Neural cell (in vitro differentiated cells): ENCODE results near the gene FAM111A. TPM values are rescaled to one million over a fixed set of nuclear protein-coding genes. Genes with fewer than 3 reads are reported as not detected.
"Not testable (repeated sequence)": the region's sequence is repeated elsewhere in the genome, so short reads cannot be mapped to it uniquely, and the experiment has no call there.

Source experiments
- H2AFZ ChIP-seq: fragments of 200-600, 300-800 bp; sonication (generic), shearing (Covaris generic); 2 replicates; pipeline ENCODE4 v1.6.0; 2014; ENCODE audit warnings: low read depth, mild to moderate bottlenecking, antibody characterized with exemption, low read length, moderate library complexity
- H3F3A ChIP-seq: fragments of 200-600 bp; shearing (Covaris generic); 2 replicates; pipeline ENCODE4 v1.6.1; 2016; ENCODE audit warnings: mild to moderate bottlenecking, moderate library complexity, mixed read lengths, antibody characterized with exemption, low read length; ENCODE audit not compliant: insufficient read depth, poor library complexity, severe bottlenecking
- H3K27ac ChIP-seq: fragments of 200-600, 300-800 bp; sonication (generic), shearing (Covaris generic); 2 replicates; pipeline ENCODE4 v1.5.1; 2014; ENCODE audit warnings: mild to moderate bottlenecking, low read length, moderate library complexity
- H3K27me3 ChIP-seq: fragments of 300-800, 200-600 bp; sonication (generic), shearing (Covaris generic); 2 replicates; pipeline ENCODE4 v1.6.0; 2014; ENCODE audit warnings: mild to moderate bottlenecking, low read depth, low read length, moderate library complexity; ENCODE audit not compliant: insufficient read depth
- H3K36me3 ChIP-seq: fragments of 300-800, 200-600 bp; sonication (generic), shearing (Covaris generic); 2 replicates; pipeline ENCODE4 v1.5.1; 2014; ENCODE audit warnings: mild to moderate bottlenecking, antibody characterized with exemption, low read length, moderate library complexity; ENCODE audit not compliant: insufficient read depth
- H3K4me2 ChIP-seq: fragments of 300-800, 200-600 bp; sonication (generic), shearing (Covaris generic); 2 replicates; pipeline ENCODE4 v1.6.0; 2014; ENCODE audit warnings: mild to moderate bottlenecking, low read length
- H3K4me3 ChIP-seq: fragments of 300-800, 200-600 bp; sonication (generic), shearing (Covaris generic); 2 replicates; pipeline ENCODE4 v1.5.1; 2014; ENCODE audit warnings: mild to moderate bottlenecking, low read length, moderate library complexity
- H3K79me2 ChIP-seq: fragments of 200-600 bp; shearing (Covaris generic); replicated peaks from 2 replicates; pipeline ENCODE4 v1.6.0; 2014; ENCODE audit warnings: mild to moderate bottlenecking, low read length, moderate library complexity; ENCODE audit not compliant: insufficient read depth
- H3K9ac ChIP-seq: fragments of 300-800, 200-600 bp; sonication (generic), shearing (Covaris generic); 2 replicates; pipeline ENCODE4 v1.6.1; 2016; ENCODE audit warnings: mild to moderate bottlenecking, low read length, mixed read lengths
- H3K9me2 ChIP-seq: fragments of 200-600 bp; shearing (Covaris generic); 2 replicates; pipeline ENCODE4 v1.6.1; 2016; ENCODE audit warnings: mild to moderate bottlenecking, low read length, mixed read lengths; ENCODE audit not compliant: insufficient read depth
- H3K9me3 ChIP-seq: fragments of 200-600, 300-800 bp; sonication (generic), shearing (Covaris generic); 2 replicates; pipeline ENCODE4 v1.6.1; 2016; ENCODE audit warnings: mild to moderate bottlenecking, mixed run types, low read length, moderate library complexity, mixed read lengths
- H4K20me1 ChIP-seq: fragments of 200-600 bp; shearing (Covaris generic); 2 replicates; pipeline ENCODE4 v1.6.1; 2016; ENCODE audit warnings: mild to moderate bottlenecking, mixed run types; ENCODE audit not compliant: insufficient read depth
- EP300 ChIP-seq: fragments of 450-650 bp; conservative IDR thresholded peaks from 2 replicates; pipeline ENCODE4 v1.6.1; 2014; ENCODE audit warnings: antibody characterized with exemption, mild to moderate bottlenecking, moderate library complexity; ENCODE audit not compliant: poor library complexity, severe bottlenecking
- EZH2 ChIP-seq: fragments of 200-600, 300-800 bp; shearing (Covaris generic), sonication (generic); IDR thresholded peaks from 2 replicates; pipeline ENCODE4 v1.6.1; 2014; ENCODE audit warnings: antibody characterized with exemption, low read length, borderline replicate concordance, mild to moderate bottlenecking; ENCODE audit not compliant: insufficient read depth, poor library complexity, severe bottlenecking
- MXI1 ChIP-seq: fragments of 450-650 bp; conservative IDR thresholded peaks from 2 replicates; pipeline ENCODE4 v1.6.1; 2014; ENCODE audit warnings: antibody characterized with exemption, mild to moderate bottlenecking; ENCODE audit not compliant: poor library complexity, severe bottlenecking
- POLR2AphosphoS5 ChIP-seq: IDR thresholded peaks from 2 replicates; pipeline ENCODE4 v1.6.1; 2012
- RAD21 ChIP-seq: fragments of 450-650 bp; conservative IDR thresholded peaks from 2 replicates; pipeline ENCODE4 v1.6.1; 2014; ENCODE audit warnings: antibody characterized with exemption, mild to moderate bottlenecking, moderate library complexity
- SMC3 ChIP-seq: fragments of 450-650 bp; conservative IDR thresholded peaks from 2 replicates; pipeline ENCODE4 v1.6.1; 2014; ENCODE audit warnings: antibody characterized with exemption, mild to moderate bottlenecking, moderate library complexity; ENCODE audit not compliant: poor library complexity
- TAF1 ChIP-seq: IDR thresholded peaks from 2 replicates; pipeline ENCODE4 v1.6.1; 2012; ENCODE audit warnings: low read depth
- polyA minus RNA-seq: library from RNA; depleted of rRNA, polyadenylated mRNA; stranded (reverse); fragments of >200 nt; gene quantifications from 2 replicates; pipeline ENCODE4 v1.2.3, GENCODE V29; 2014
- polyA plus RNA-seq: library from polyadenylated mRNA; depleted of rRNA; stranded (reverse); fragments of >200 nt; gene quantifications from 2 replicates; pipeline ENCODE4 v1.2.3, GENCODE V29; 2014
- TF ChIP-seq, protein P1 (sequence below): fragments of 450-650 bp; IDR thresholded peaks from 2 replicates; pipeline ENCODE4 v1.5.1; 2014; ENCODE audit warnings: antibody characterized with exemption, mild to moderate bottlenecking, moderate library complexity; ENCODE audit not compliant: poor library complexity, severe bottlenecking
- TF ChIP-seq, protein P2 (sequence below): IDR thresholded peaks from 2 replicates; pipeline ENCODE4 v1.6.1; 2012; ENCODE audit warnings: borderline replicate concordance

FAM111A gene, protein sequence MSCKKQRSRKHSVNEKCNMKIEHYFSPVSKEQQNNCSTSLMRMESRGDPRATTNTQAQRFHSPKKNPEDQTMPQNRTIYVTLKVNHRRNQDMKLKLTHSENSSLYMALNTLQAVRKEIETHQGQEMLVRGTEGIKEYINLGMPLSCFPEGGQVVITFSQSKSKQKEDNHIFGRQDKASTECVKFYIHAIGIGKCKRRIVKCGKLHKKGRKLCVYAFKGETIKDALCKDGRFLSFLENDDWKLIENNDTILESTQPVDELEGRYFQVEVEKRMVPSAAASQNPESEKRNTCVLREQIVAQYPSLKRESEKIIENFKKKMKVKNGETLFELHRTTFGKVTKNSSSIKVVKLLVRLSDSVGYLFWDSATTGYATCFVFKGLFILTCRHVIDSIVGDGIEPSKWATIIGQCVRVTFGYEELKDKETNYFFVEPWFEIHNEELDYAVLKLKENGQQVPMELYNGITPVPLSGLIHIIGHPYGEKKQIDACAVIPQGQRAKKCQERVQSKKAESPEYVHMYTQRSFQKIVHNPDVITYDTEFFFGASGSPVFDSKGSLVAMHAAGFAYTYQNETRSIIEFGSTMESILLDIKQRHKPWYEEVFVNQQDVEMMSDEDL
- polyA plus RNA-seq (0.88 and 3.2 TPM in 2 replicates), polyA minus RNA-seq (0.12 TPM in 1 of 2 replicates, not detected in the other)

DNA sequence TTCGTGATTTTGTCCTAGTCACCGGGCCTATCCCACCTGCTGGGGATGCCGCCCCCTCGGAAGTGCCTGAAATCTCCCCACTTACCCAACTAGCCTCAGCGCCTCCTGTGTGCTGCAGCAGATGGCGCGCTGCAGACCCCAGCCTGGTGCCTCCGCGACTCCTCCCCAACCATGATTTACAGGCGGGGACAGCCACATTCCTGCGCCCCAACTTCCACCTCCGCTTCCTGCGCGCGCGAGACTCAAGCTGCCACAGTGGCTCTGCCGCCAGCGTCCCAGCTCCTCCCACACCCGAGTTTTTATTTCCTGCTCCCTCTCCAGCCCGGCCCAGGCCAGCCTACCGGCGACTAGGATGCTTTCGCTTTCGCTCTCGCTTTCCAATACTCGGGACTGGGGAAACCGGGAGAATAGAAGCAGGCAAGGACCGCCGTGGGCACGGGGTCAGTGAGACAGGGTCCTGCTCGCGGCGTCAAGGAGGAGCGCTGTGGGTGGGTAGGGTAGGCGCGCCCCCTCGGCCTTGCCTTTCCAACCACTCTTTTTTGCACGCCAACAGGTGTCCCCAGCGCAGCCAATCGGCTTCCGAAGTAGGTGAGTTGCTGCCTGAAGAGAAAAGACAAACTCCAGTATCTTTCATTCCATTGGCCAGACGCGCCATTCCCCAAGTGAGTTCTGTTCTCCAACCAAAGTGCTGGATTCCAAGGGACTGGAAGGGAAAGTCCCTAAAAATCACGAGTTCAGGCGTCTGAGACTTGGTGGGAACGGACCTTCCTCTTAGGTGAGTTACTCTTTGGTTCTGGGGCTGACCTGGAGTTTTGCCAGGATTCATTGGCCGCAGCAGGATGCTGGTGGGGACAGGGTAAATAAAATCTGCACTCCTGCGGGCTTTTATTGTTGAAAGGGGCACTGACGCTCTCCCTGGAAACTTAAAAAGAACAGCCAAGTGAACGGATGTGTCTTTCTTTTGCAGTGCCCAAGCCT, at the start of gene FAM111A:
TSS of gene FAM111A (plus strand) at position 327 of the 978 bp plus-strand sequence. CDS start 6,017 bp downstream, outside the sequence.
- Histone ChIP-seq H3K27me3 (peaks cover 28% of the 10 kb centered on the region), H4K20me1 (no peaks in the 10 kb centered on the region), H2AFZ (peak within 1 kb of the TSS; percentile 5), H3K9me3 (no peaks in the 10 kb centered on the region), H3K4me2 (peak within 1 kb of the TSS; percentile 38), H3K79me2 (no peaks in the 10 kb centered on the region), H3K27ac (no peak within 1 kb of the TSS), H3K4me3 (peak within 1 kb of the TSS; percentile 73), H3K36me3 (no peaks in the 10 kb centered on the region), H3K9me2 (no peaks in the 10 kb centered on the region), H3K9ac (peak within 1 kb of the TSS; percentile 6), H3F3A (no peaks in the 10 kb centered on the region)
- TF ChIP-seq, protein P1, sequence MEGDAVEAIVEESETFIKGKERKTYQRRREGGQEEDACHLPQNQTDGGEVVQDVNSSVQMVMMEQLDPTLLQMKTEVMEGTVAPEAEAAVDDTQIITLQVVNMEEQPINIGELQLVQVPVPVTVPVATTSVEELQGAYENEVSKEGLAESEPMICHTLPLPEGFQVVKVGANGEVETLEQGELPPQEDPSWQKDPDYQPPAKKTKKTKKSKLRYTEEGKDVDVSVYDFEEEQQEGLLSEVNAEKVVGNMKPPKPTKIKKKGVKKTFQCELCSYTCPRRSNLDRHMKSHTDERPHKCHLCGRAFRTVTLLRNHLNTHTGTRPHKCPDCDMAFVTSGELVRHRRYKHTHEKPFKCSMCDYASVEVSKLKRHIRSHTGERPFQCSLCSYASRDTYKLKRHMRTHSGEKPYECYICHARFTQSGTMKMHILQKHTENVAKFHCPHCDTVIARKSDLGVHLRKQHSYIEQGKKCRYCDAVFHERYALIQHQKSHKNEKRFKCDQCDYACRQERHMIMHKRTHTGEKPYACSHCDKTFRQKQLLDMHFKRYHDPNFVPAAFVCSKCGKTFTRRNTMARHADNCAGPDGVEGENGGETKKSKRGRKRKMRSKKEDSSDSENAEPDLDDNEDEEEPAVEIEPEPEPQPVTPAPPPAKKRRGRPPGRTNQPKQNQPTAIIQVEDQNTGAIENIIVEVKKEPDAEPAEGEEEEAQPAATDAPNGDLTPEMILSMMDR, result peak; percentile 71
- TF ChIP-seq POLR2AphosphoS5, result no peak
- TF ChIP-seq RAD21, result peak; percentile 50
- no peak for TF ChIP-seq EZH2
- TF ChIP-seq TAF1, result no peak
- TF ChIP-seq MXI1, result peak; percentile 31
- no peak for TF ChIP-seq EP300
- TF ChIP-seq, protein P2, sequence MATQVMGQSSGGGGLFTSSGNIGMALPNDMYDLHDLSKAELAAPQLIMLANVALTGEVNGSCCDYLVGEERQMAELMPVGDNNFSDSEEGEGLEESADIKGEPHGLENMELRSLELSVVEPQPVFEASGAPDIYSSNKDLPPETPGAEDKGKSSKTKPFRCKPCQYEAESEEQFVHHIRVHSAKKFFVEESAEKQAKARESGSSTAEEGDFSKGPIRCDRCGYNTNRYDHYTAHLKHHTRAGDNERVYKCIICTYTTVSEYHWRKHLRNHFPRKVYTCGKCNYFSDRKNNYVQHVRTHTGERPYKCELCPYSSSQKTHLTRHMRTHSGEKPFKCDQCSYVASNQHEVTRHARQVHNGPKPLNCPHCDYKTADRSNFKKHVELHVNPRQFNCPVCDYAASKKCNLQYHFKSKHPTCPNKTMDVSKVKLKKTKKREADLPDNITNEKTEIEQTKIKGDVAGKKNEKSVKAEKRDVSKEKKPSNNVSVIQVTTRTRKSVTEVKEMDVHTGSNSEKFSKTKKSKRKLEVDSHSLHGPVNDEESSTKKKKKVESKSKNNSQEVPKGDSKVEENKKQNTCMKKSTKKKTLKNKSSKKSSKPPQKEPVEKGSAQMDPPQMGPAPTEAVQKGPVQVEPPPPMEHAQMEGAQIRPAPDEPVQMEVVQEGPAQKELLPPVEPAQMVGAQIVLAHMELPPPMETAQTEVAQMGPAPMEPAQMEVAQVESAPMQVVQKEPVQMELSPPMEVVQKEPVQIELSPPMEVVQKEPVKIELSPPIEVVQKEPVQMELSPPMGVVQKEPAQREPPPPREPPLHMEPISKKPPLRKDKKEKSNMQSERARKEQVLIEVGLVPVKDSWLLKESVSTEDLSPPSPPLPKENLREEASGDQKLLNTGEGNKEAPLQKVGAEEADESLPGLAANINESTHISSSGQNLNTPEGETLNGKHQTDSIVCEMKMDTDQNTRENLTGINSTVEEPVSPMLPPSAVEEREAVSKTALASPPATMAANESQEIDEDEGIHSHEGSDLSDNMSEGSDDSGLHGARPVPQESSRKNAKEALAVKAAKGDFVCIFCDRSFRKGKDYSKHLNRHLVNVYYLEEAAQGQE, result no peak
- peak; percentile 73 for TF ChIP-seq SMC3

DNA sequence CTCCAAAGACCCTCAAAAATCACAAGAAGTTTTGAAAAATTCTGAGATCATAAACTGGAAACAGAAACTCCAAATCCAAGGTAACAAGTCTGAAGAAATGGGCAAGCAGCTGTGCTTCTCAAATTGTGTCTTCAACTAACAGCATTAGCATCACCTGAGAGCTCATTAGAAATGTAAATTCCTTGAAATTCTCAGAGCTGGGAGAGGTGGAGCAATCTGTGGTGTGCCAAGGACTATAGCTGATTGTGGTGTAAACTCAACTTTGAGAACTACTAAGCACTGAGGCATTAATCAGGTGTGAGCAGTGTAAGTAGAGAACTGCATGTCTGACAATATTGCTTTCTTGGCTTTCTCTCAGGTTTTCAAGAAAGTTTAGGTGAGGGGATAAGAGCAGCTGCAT, 49.1 kb upstream of the FAM111A start:
- H3K4me3 ChIP-seq, H3K4me2 ChIP-seq, H3K9me3 ChIP-seq, H3K27ac ChIP-seq, H3F3A ChIP-seq, H3K79me2 ChIP-seq, H3K9ac ChIP-seq, H3K27me3 ChIP-seq, H4K20me1 ChIP-seq, H3K36me3 ChIP-seq, H2AFZ ChIP-seq, H3K9me2 ChIP-seq: not testable (repeated sequence)

DNA sequence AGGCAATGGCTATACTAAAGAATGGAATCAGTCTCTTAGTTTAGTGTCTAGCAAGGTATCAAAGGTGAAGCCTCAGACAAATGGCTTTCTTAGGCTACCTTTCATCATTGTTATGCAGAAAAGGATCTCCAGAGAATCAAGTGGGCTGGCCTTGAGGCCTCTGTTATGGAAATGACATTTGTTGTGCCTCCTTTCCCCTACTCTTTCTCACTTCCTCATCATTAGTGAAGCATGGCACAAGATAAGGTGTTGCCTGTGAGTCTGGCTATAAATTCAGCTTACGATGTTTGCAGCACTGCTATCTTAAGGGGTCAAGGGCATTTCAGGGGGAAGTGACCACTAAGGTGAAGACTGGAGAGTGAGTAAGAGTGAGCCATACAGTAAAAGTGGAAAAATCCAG, 47.4 kb upstream of the FAM111A start:
- not testable (repeated sequence) for H3K9me3 ChIP-seq, H3K4me2 ChIP-seq, H3K9ac ChIP-seq, H3K79me2 ChIP-seq, H3F3A ChIP-seq, H3K36me3 ChIP-seq, H3K27ac ChIP-seq, H3K4me3 ChIP-seq, H4K20me1 ChIP-seq, H3K9me2 ChIP-seq, H2AFZ ChIP-seq, H3K27me3 ChIP-seq

DNA sequence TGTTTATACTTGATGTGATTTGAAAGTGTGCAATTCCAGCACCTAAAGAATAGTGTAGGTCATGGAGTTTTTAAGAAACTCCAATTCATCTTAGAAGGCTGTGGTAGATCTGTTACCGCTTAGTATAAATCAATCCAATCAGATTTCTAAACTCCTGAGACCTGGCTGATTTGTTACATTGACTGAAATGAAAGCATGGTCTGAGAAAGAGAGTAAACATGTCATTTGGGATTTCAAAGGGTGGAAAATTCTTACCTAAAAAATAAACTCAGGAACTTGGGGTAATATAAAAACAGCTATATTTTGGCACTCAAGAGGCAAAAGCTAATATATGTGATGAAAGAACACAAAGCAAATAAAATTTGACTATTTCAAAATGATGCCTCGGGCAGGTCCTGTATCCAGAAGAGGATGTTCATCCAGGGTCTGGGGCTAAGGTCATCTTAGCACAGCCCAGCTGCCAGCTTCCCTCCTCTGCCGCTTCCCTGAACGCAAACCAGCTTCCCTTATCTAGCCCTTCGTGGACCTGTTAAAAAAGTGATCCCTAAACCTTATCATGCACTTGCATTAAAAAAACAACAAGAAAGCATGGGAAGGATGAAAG, 46.6 kb upstream of the FAM111A start:
- H3K4me3 ChIP-seq, H3K36me3 ChIP-seq, H3K27ac ChIP-seq, H4K20me1 ChIP-seq, H3K9ac ChIP-seq, H3K4me2 ChIP-seq, H3K9me2 ChIP-seq, H3K27me3 ChIP-seq, H2AFZ ChIP-seq, H3K9me3 ChIP-seq, H3K79me2 ChIP-seq, H3F3A ChIP-seq: not testable (repeated sequence)
